ENCODE data around the gene THNSL1.

The THNSL1 gene

GRCh38 chr10:25029519-25029918 lies 13.1 kb downstream of the THNSL1 start:
- TF ChIP-seq, protein P1, sequence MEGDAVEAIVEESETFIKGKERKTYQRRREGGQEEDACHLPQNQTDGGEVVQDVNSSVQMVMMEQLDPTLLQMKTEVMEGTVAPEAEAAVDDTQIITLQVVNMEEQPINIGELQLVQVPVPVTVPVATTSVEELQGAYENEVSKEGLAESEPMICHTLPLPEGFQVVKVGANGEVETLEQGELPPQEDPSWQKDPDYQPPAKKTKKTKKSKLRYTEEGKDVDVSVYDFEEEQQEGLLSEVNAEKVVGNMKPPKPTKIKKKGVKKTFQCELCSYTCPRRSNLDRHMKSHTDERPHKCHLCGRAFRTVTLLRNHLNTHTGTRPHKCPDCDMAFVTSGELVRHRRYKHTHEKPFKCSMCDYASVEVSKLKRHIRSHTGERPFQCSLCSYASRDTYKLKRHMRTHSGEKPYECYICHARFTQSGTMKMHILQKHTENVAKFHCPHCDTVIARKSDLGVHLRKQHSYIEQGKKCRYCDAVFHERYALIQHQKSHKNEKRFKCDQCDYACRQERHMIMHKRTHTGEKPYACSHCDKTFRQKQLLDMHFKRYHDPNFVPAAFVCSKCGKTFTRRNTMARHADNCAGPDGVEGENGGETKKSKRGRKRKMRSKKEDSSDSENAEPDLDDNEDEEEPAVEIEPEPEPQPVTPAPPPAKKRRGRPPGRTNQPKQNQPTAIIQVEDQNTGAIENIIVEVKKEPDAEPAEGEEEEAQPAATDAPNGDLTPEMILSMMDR (IDR thresholded peaks at IDR 0.05; ENCODE audit: low read depth, low read length, missing control alignments): no peak
- no peak for DNase-seq (ENCODE audit: low read depth)
- in situ Hi-C loops (cut with HindIII; ENCODE audit: low sequenced_read_pairs): no loop called here
- H3K4me3 ChIP-seq (ENCODE audit: low read depth, low read length): no peak overlapping the region

- in situ Hi-C loops (cut with HindIII; ENCODE audit: low sequenced_read_pairs): no loop called here
- DNase-seq (ENCODE audit: low read depth): no peak
Observed at GRCh38 chr10:25036381-25036780, 20.0 kb downstream of the THNSL1 start.

DNA sequence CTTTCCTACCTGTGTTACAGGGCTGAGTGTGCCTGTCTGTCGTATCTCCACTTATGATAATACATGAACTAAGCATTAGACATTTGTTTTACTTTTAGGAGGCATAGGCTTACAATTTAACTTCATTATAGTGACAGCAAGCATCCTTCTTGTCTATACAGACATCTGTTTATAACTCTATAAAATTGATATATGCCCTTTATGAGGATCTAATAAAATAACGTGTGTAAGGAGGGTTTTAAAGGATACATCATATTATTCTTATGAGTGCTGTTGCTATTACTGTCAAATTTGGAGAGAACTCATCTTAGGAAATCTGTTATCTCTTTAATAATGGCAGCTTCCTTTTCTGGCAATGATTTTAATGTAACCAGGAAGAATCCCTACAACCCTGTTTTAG lies 21.9 kb downstream of the THNSL1 start:
- TF ChIP-seq, protein P1 (IDR thresholded peaks at IDR 0.05; ENCODE audit: low read depth, low read length, missing control alignments): no peak
- H3K4me3 ChIP-seq (ENCODE audit: low read depth, low read length): no peak overlapping the region
- no peak for DNase-seq (ENCODE audit: low read depth)
- in situ Hi-C loops (cut with HindIII; ENCODE audit: low sequenced_read_pairs): no loop called here

More at GRCh38 chr10:25036381-25036780, 20.0 kb downstream of the THNSL1 start:
- H3K4me3 ChIP-seq (ENCODE audit: low read depth, low read length): no peak overlapping the region
- TF ChIP-seq, protein P1 (IDR thresholded peaks at IDR 0.05; ENCODE audit: low read depth, low read length, missing control alignments): no peak

GRCh38 chr10:25039531-25039930 lies 23.1 kb downstream of the THNSL1 start:
- TF ChIP-seq, protein P1 (IDR thresholded peaks at IDR 0.05; ENCODE audit: low read depth, low read length, missing control alignments): no peak
- in situ Hi-C loops (cut with HindIII; ENCODE audit: low sequenced_read_pairs): no loop called here
- DNase-seq (ENCODE audit: low read depth): no peak
- H3K4me3 ChIP-seq (ENCODE audit: low read depth, low read length): no peak overlapping the region

DNA sequence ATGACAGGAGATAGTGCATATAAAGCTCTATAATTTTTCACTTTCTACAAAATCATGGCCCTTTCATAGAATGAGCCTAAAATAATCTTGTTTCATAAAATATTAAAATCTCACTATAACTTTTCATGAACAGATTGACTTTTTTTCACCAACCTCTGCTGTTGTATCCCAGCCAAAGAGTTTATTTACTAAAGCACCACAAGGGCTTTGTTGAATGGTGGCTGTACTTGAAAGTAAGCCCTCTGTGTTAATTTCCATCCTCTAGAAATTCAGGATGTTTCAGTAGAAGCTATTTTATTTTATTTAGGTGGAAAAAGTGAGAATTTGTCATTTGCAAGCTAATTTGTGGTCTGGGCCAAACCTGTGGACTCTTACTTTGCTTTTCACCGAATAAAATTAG lies 30.2 kb downstream of the THNSL1 start:
- in situ Hi-C loops (cut with HindIII; ENCODE audit: low sequenced_read_pairs): no loop called here
- no peak for DNase-seq (ENCODE audit: low read depth)
- TF ChIP-seq, protein P1 (IDR thresholded peaks at IDR 0.05; ENCODE audit: low read depth, low read length, missing control alignments): no peak
- H3K4me3 ChIP-seq (ENCODE audit: low read depth, low read length): no peak overlapping the region

DNA sequence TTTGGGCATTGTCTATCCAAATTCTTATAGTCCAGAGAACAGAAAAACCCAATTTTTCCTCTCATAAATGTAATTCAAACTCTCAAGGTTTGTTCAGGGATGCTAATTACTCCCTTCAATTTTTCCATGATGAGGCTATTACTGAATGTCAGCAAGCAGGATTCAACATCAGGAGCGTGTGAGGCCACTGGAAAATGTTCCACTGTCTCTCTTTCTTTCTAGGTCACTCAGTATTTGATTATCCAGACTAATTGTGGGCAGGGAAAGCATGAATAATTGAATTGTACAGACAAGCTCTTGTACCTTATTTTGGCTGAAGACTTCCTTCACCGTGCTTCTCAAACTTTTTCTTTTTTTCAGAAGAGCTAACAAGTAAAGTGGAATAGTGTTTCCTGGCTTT lies 30.7 kb downstream of the THNSL1 start:
- TF ChIP-seq, protein P1 (IDR thresholded peaks at IDR 0.05; ENCODE audit: low read depth, low read length, missing control alignments): no peak
- no peak overlapping the region for H3K4me3 ChIP-seq (ENCODE audit: low read depth, low read length)
- in situ Hi-C loops (cut with HindIII; ENCODE audit: low sequenced_read_pairs): no loop called here
- no peak for DNase-seq (ENCODE audit: low read depth)
